Caco-2 (cell line): ENCODE measurements around the gene PDIA5. TPM values are rescaled to one million over a fixed set of nuclear protein-coding genes. Genes with fewer than 3 reads are reported as not detected.
A peak's percentile ranks its signal among the peaks of the same experiment; 100 is the strongest.

ENCODE experiments used
- BruUV-seq: library from RNA; stranded (reverse); fragments of 400-500 nt; replicated peaks from 2 replicates; lab custom pipeline; 2021; lab: Mats Ljungman, UMichigan
- CTCF ChIA-PET: fragments of 300-600 bp; sonication (Branson Sonifier 250); formaldehyde crosslinking; loops from one replicate; lab custom pipeline; 2022; ENCODE audit warnings: antibody characterized with exemption; lab: Charles Lee
- POLR2A ChIA-PET: fragments of 300-600 bp; sonication (Branson Sonifier 250); formaldehyde crosslinking; loops from one replicate; lab custom pipeline; 2022; ENCODE audit warnings: antibody characterized with exemption; lab: Charles Lee
- DNase-seq, 2 experiments: peaks; one replicate each; pipeline versions ENCODE4 v3.0.0 to v3.0.0-alpha.2; 2020 to 2022
- H3K27me3 ChIP-seq: replicated peaks from 2 replicates; pipeline ENCODE4 v1.6.0; 2011; ENCODE audit warnings: low read length; ENCODE audit not compliant: control insufficient read depth, insufficient read depth
- H3K36me3 ChIP-seq: 2 replicates; pipeline ENCODE4 v1.5.1; 2011; ENCODE audit warnings: low read length; ENCODE audit not compliant: control insufficient read depth, insufficient read depth
- H3K4me1 ChIP-seq: fragments of 250-450 bp; sonication (Bioruptor Pico); 2 replicates; pipeline ENCODE4 v1.5.1; 2020; ENCODE audit warnings: mild to moderate bottlenecking
- H3K4me3 ChIP-seq: 2 replicates; pipeline ENCODE4 v1.5.1; 2011; ENCODE audit warnings: low read depth, mild to moderate bottlenecking, control low read depth, low read length
- H3K9me3 ChIP-seq: fragments of 250-450 bp; sonication (Bioruptor Pico); 2 replicates; pipeline ENCODE4 v1.5.1; 2020; ENCODE audit warnings: mild to moderate bottlenecking, moderate library complexity
- H3K27ac Mint-ChIP-seq: one replicate; pipeline ENCODE4 v1.8.0; 2022; ENCODE audit warnings: mixed read lengths; ENCODE audit not compliant: unreplicated experiment
- H3K27me3 Mint-ChIP-seq: one replicate; pipeline ENCODE4 v1.8.0; 2022; ENCODE audit warnings: mixed read lengths; ENCODE audit not compliant: insufficient read depth, unreplicated experiment
- H3K36me3 Mint-ChIP-seq: one replicate; pipeline ENCODE4 v1.8.0; 2022; ENCODE audit warnings: mild to moderate bottlenecking, mixed read lengths; ENCODE audit not compliant: insufficient read depth, unreplicated experiment
- H3K4me1 Mint-ChIP-seq: one replicate; pipeline ENCODE4 v1.8.0; 2022; ENCODE audit warnings: low read depth, mixed read lengths; ENCODE audit not compliant: unreplicated experiment
- H3K4me3 Mint-ChIP-seq: one replicate; pipeline ENCODE4 v1.8.0; 2022; ENCODE audit warnings: mild to moderate bottlenecking, moderate library complexity, mixed read lengths; ENCODE audit not compliant: unreplicated experiment
- H3K9me3 Mint-ChIP-seq: one replicate; pipeline ENCODE4 v1.8.0; 2022; ENCODE audit warnings: mixed read lengths; ENCODE audit not compliant: unreplicated experiment
- intact Hi-C: fragments of 100-400 bp; cut with micrococcal nuclease; formaldehyde crosslinking; loops from one replicate; pipeline ENCODE4 v1.10.0; 2022; ENCODE audit not compliant: unreplicated experiment
- total RNA-seq: library from RNA; stranded (reverse); gene quantifications from 2 replicates; pipeline ENCODE4 v1.2.3, GENCODE V29; 2022
- TF ChIP-seq, protein P1 (sequence below), 2 experiments: fragments of 200-600 bp in 1 of 2; IDR thresholded peaks; 1 replicate in 1 of 2; 2 replicates in 1 of 2; pipeline versions ENCODE4 v1.5.1 to v1.8.0; 2011 to 2022; ENCODE audit warnings: antibody characterized with exemption in 1 of 2, control low read depth in 1 of 2, inconsistent platforms in 1 of 2, low read depth in 1 of 2, low read length in 1 of 2, mild to moderate bottlenecking in 1 of 2, moderate library complexity in 1 of 2; ENCODE audit not compliant: insufficient read depth in 1 of 2, severe bottlenecking in 1 of 2, unreplicated experiment in 1 of 2

The PDIA5 gene
- total RNA-seq, 1 experiment from 2014 or later: 48.2 TPM

DNA sequence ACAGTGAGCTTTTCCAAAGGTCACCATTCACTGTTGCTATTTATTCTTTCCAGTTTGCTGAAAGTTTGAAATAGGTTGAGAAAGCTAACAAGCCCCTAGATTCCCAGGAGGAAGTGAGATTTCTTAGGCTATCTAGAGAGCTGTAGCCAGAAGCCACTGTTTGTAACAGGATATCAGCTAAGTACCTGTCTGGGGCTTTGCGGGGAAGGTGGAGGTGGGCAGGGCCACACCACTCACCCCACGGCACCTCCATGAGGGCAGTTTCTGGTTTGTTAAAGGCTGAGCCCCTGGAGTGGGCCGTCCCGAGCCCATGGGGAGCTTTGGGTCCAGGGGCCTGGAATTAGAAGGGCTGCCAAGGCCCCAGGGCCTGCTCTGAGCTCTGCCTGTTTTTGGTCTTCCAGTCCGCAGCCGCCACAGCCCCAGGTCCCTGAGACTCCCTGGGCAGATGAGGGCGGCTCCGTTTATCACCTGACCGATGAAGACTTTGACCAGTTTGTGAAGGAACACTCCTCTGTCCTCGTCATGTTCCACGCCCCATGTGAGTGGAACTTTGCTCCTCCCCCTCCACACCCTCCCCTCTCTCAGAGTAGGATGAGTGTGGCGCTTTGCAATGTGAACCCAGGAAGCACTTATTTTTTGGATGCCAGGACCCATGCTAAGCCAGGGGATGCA lies 63.4 kb downstream of the PDIA5 start:
- BruUV-seq: no TSS peak
- peak; percentile 44 to 66 for DNase-seq
- intact Hi-C loops: no loop called here

DNA sequence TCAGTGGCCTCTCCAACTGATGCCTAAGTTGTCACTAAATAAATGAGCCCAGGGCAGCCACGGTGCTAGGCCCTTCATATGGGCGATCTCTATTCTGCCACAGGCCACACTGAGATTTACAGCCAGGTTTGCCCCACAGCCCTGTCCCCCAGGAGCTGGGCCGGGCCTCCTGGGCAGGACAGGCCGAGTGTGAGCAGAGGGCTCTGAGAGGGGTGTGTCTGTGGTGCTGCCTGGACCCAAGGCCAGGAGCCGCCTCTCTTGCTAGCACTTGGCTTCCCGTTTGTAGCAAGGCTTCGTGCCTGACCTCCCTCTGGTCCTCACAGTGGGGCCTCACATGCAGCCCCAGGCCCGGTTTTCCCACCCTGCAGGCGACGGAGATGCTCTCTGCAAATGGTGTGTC lies 67.8 kb downstream of the PDIA5 start:
- no peak for DNase-seq
- intact Hi-C loops: no loop called here
- no peak overlapping the region for H3K4me3 Mint-ChIP-seq
- peaks cover 58% of the 10 kb centered on the region for H3K36me3 Mint-ChIP-seq
- ChIA-PET POLR2A (no interaction called here), CTCF (no interaction called here)
- Histone ChIP-seq H3K9me3 (no peaks in the 10 kb centered on the region), H3K27me3 (no peaks in the 10 kb centered on the region), H3K36me3 (0 out of 2 replicates have a peak, but pooled peaks cover 2% of the 10 kb centered on the region), H3K4me3 (no peak overlapping the region), H3K4me1 (peaks cover 7% of the 10 kb centered on the region)
- no TSS peak for BruUV-seq
- H3K27ac Mint-ChIP-seq: no peak overlapping the region
- TF ChIP-seq, protein P1, sequence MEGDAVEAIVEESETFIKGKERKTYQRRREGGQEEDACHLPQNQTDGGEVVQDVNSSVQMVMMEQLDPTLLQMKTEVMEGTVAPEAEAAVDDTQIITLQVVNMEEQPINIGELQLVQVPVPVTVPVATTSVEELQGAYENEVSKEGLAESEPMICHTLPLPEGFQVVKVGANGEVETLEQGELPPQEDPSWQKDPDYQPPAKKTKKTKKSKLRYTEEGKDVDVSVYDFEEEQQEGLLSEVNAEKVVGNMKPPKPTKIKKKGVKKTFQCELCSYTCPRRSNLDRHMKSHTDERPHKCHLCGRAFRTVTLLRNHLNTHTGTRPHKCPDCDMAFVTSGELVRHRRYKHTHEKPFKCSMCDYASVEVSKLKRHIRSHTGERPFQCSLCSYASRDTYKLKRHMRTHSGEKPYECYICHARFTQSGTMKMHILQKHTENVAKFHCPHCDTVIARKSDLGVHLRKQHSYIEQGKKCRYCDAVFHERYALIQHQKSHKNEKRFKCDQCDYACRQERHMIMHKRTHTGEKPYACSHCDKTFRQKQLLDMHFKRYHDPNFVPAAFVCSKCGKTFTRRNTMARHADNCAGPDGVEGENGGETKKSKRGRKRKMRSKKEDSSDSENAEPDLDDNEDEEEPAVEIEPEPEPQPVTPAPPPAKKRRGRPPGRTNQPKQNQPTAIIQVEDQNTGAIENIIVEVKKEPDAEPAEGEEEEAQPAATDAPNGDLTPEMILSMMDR (IDR thresholded peaks at IDR 0.05; ENCODE audit: insufficient read depth in 1 of 2, low read depth in 1 of 2, low read length in 1 of 2, severe bottlenecking in 1 of 2, unreplicated experiment in 1 of 2): no peak
- H3K9me3 Mint-ChIP-seq: no peaks in the 10 kb centered on the region
- H3K27me3 Mint-ChIP-seq: no peaks in the 10 kb centered on the region
- no peaks in the 10 kb centered on the region for H3K4me1 Mint-ChIP-seq

More for the DNA sequence above, 63.4 kb downstream of the PDIA5 start:
- Mint-ChIP-seq H3K27me3 (no peaks in the 10 kb centered on the region), H3K9me3 (no peaks in the 10 kb centered on the region), H3K4me1 (peaks cover 6% of the 10 kb centered on the region), H3K27ac (no peak overlapping the region), H3K4me3 (no peak overlapping the region), H3K36me3 (peaks cover 67% of the 10 kb centered on the region)
- Histone ChIP-seq H3K27me3 (no peaks in the 10 kb centered on the region), H3K36me3 (0 out of 2 replicates have a peak, but pooled peaks cover 4% of the 10 kb centered on the region), H3K4me3 (no peak overlapping the region), H3K4me1 (peaks cover 8% of the 10 kb centered on the region), H3K9me3 (no peaks in the 10 kb centered on the region)
- TF ChIP-seq, protein P1 (IDR thresholded peaks at IDR 0.05; ENCODE audit: insufficient read depth in 1 of 2, low read depth in 1 of 2, low read length in 1 of 2, severe bottlenecking in 1 of 2, unreplicated experiment in 1 of 2): no peak
- POLR2A ChIA-PET: no interaction called here
- CTCF ChIA-PET: no interaction called here

DNA sequence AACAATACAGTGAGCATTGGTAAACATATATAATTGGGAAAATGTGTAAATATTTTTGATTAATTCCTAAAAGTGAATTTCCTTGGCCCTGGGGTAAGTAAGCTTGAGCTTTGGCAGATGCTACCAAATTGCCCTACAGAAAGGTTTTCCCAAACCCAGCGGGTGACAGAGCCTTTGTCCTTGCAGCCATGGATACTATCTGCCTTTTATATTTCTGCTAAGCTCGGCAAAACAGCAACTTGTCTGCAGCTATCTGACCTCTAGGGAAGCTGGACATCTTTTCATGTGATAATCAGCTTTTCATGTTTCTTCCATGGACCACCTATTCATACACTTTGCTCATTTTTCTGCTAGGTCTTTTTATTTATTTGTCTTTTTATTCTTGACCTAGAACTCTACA lies 70.2 kb downstream of the PDIA5 start:
- H3K36me3 Mint-ChIP-seq: peaks cover 62% of the 10 kb centered on the region
- H3K27ac Mint-ChIP-seq: no peak overlapping the region
- ChIA-PET CTCF (no interaction called here), POLR2A (no interaction called here)
- no peak for DNase-seq
- H3K36me3 ChIP-seq: no peaks in the 10 kb centered on the region
- TF ChIP-seq, protein P1 (IDR thresholded peaks at IDR 0.05; ENCODE audit: insufficient read depth in 1 of 2, low read depth in 1 of 2, low read length in 1 of 2, severe bottlenecking in 1 of 2, unreplicated experiment in 1 of 2): no peak
- no peaks in the 10 kb centered on the region for H3K9me3 Mint-ChIP-seq
- H3K9me3 ChIP-seq: no peaks in the 10 kb centered on the region
- H3K4me3 ChIP-seq: no peak overlapping the region
- intact Hi-C loops: no loop called here
- no peaks in the 10 kb centered on the region for H3K4me1 Mint-ChIP-seq
- no peak overlapping the region for H3K4me3 Mint-ChIP-seq
- H3K27me3 ChIP-seq: no peaks in the 10 kb centered on the region
- BruUV-seq: no TSS peak
- no peaks in the 10 kb centered on the region for H3K4me1 ChIP-seq
- no peaks in the 10 kb centered on the region for H3K27me3 Mint-ChIP-seq
